ENCODE results near the gene ITGAE.

The ITGAE gene

GRCh38 chr17:3817851-3818605 is 17.0 kb upstream of the ITGAE start:
- DNase-seq: no peak

GRCh38 chr17:3815925-3816324 is 14.9 kb upstream of the ITGAE start:
- DNase-seq: no peak

GRCh38 chr17:3815122-3815521 is 14.1 kb upstream of the ITGAE start:
- no peak for DNase-seq

- DNase-seq: no peak
These were observed 13.4 kb upstream of the ITGAE start for GRCh38 chr17:3814361-3814760.

GRCh38 chr17:3813171-3813570 is 12.2 kb upstream of the ITGAE start:
- DNase-seq: no peak

- no peak for DNase-seq
These were observed 11.8 kb upstream of the ITGAE start for GRCh38 chr17:3812771-3813170.

GRCh38 chr17:3812284-3812683 is 11.3 kb upstream of the ITGAE start:
- no peak for DNase-seq

GRCh38 chr17:3810019-3810418 is 9.0 kb upstream of the ITGAE start:
- no peak for DNase-seq

GRCh38 chr17:3809135-3809534 is 8.1 kb upstream of the ITGAE start:
- no peak for DNase-seq

- DNase-seq: no peak
These were observed 7.7 kb upstream of the ITGAE start for GRCh38 chr17:3808701-3809100.

GRCh38 chr17:3805581-3805980 is 4.6 kb upstream of the ITGAE start:
- no peak for DNase-seq

GRCh38 chr17:3804503-3804931 is 3.5 kb upstream of the ITGAE start:
- DNase-seq: no peak

GRCh38 chr17:3803308-3803640 is 2.3 kb upstream of the ITGAE start:
- no peak for DNase-seq

GRCh38 chr17:3802461-3803307 is 1.7 kb upstream of the ITGAE start:
- DNase-seq: no peak

- DNase-seq: no peak
These were observed 804 bp upstream of the ITGAE start for GRCh38 chr17:3801792-3802191.

- no peak for DNase-seq
These were observed 359 bp upstream of the ITGAE start for GRCh38 chr17:3801347-3801746.

GRCh38 chr17:3799181-3799945 is 1.6 kb downstream of the ITGAE start:
- DNase-seq: peak in 1 of 2 experiments; percentile 21

- DNase-seq: no peak
These were observed 2.5 kb downstream of the ITGAE start for GRCh38 chr17:3798273-3799180.

- no peak for DNase-seq
These were observed 4.2 kb downstream of the ITGAE start for GRCh38 chr17:3796822-3797170.

GRCh38 chr17:3796110-3796821 is 4.7 kb downstream of the ITGAE start:
- DNase-seq: no peak

- DNase-seq: no peak
These were observed 5.4 kb downstream of the ITGAE start for GRCh38 chr17:3795390-3796102.

All from Kasumi-1 (cell line).